SK-N-SH (cell line): ENCODE measurements around the gene SH3D19. TPM values are rescaled to one million over a fixed set of nuclear protein-coding genes. Genes with fewer than 3 reads are reported as not detected.

Source experiments
- CTCF ChIA-PET: fragments of 300-600, 350-600 bp; formaldehyde crosslinking; extraction: SDS; loops from one replicate; lab custom pipeline; 2021; lab: Yijun Ruan, JAX
- POLR2A ChIA-PET: fragments of 350-600 bp; sonication (Branson Sonifier 250); formaldehyde crosslinking; extraction: SDS; loops from one replicate; lab custom pipeline; 2020; ENCODE audit warnings: antibody characterized with exemption, inconsistent platforms; lab: Yijun Ruan, JAX
- DNase-seq: peaks from one replicate; pipeline ENCODE4 v3.0.0; 2012
- H2AFZ ChIP-seq: fragments of 200-600 bp; sonication (generic); 2 replicates; pipeline ENCODE4 v1.8.1; 2016; ENCODE audit warnings: antibody characterized with exemption, mild to moderate bottlenecking, low read depth
- H3F3A ChIP-seq: fragments of 200-600 bp; sonication (generic); replicated peaks from 2 replicates; pipeline ENCODE3; 2016; ENCODE audit warnings: antibody characterized with exemption, mild to moderate bottlenecking; ENCODE audit not compliant: insufficient read depth
- H3K27ac ChIP-seq, 2 experiments: fragments of 200-500 bp in 1 of 2; fragments of 200-600 bp in 1 of 2; sonication (Bioruptor generic) in 1 of 2; sonication (generic), shearing (Covaris generic) in 1 of 2; 2 replicates each; pipeline versions ENCODE4 v1.5.1 to v1.6.1; 2014 to 2016; ENCODE audit warnings: low read depth in 2 of 2, inconsistent platforms in 1 of 2, low read length in 1 of 2, mild to moderate bottlenecking in 1 of 2, mixed read lengths in 1 of 2
- H3K27me3 ChIP-seq: fragments of 200-600 bp; sonication (generic), shearing (Covaris generic); 2 replicates; pipeline ENCODE4 v1.6.1; 2016; ENCODE audit warnings: mixed run types; ENCODE audit not compliant: insufficient read depth
- H3K36me3 ChIP-seq, 2 experiments: fragments of 200-500 bp in 1 of 2; fragments of 200-600 bp in 1 of 2; sonication (Bioruptor generic) in 1 of 2; sonication (generic) in 1 of 2; replicated peaks in 1 of 2; 2 replicates each; pipeline versions ENCODE3 to v1.5.1; 2014 to 2016; ENCODE audit warnings: low read length in 1 of 2, mild to moderate bottlenecking in 1 of 2; ENCODE audit not compliant: insufficient read depth in 2 of 2, control insufficient read depth in 1 of 2
- H3K4me1 ChIP-seq, 2 experiments: fragments of 200-500 bp in 1 of 2; fragments of 200-600 bp in 1 of 2; sonication (Bioruptor generic) in 1 of 2; sonication (generic), shearing (Covaris generic) in 1 of 2; 2 replicates each; pipeline versions ENCODE4 v1.5.1 to v1.6.1; 2014 to 2016; ENCODE audit warnings: low read depth in 1 of 2, low read length in 1 of 2, mixed run types in 1 of 2; ENCODE audit not compliant: insufficient read depth in 2 of 2, control insufficient read depth in 1 of 2
- H3K4me2 ChIP-seq: fragments of 200-600 bp; sonication (generic), shearing (Covaris generic); 2 replicates; pipeline ENCODE4 v1.6.1; 2017; ENCODE audit warnings: mixed run types
- H3K4me3 ChIP-seq, 2 experiments: fragments of 200-500 bp in 1 of 2; fragments of 200-600 bp in 1 of 2; sonication (Bioruptor generic) in 1 of 2; sonication (generic), shearing (Covaris generic) in 1 of 2; 2 replicates each; pipeline versions ENCODE4 v1.5.1 to v1.8.1; 2014 to 2016; ENCODE audit warnings: low read depth in 2 of 2, inconsistent platforms in 1 of 2, low read length in 1 of 2, mild to moderate bottlenecking in 1 of 2, mixed read lengths in 1 of 2, moderate library complexity in 1 of 2
- H3K79me2 ChIP-seq: fragments of 200-600 bp; sonication (generic); 2 replicates; pipeline ENCODE4 v1.8.1; 2017; ENCODE audit warnings: mild to moderate bottlenecking; ENCODE audit not compliant: insufficient read depth
- H3K9ac ChIP-seq: fragments of 200-600 bp; sonication (generic); 2 replicates; pipeline ENCODE4 v1.6.1; 2017; ENCODE audit warnings: mixed run types
- H3K9me2 ChIP-seq: fragments of 200-600 bp; sonication (generic); 2 replicates; pipeline ENCODE4 v1.6.1; 2017; ENCODE audit warnings: mixed run types
- H3K9me3 ChIP-seq: fragments of 200-600 bp; sonication (generic); 2 replicates; pipeline ENCODE4 v1.6.1; 2017; ENCODE audit warnings: mixed run types, mild to moderate bottlenecking, moderate library complexity
- H4K20me1 ChIP-seq: fragments of 200-600 bp; sonication (generic); 2 replicates; pipeline ENCODE4 v1.6.1; 2017; ENCODE audit warnings: mild to moderate bottlenecking, mixed run types; ENCODE audit not compliant: insufficient read depth
- CTCF ChIP-seq: fragments of 200-600 bp; sonication (generic); IDR thresholded peaks from 2 replicates; pipeline ENCODE4 v1.6.1; 2017; ENCODE audit warnings: antibody characterized with exemption, mild to moderate bottlenecking, moderate library complexity
- EP300 ChIP-seq, 2 experiments: IDR thresholded peaks; 2 replicates each; pipeline versions ENCODE4 v1.4.0 to v1.6.1; 2012; ENCODE audit warnings: borderline replicate concordance in 1 of 2, low read depth in 1 of 2, low read length in 1 of 2
- FOSL2 ChIP-seq: IDR thresholded peaks from 2 replicates; pipeline ENCODE4 v1.4.0; 2012; ENCODE audit warnings: low read depth, mild to moderate bottlenecking, moderate library complexity, borderline replicate concordance
- FOXJ3 ChIP-seq: sonication (generic); formaldehyde crosslinking; IDR thresholded peaks from 2 replicates; pipeline ENCODE4 v1.5.1; 2020; ENCODE audit warnings: mild to moderate bottlenecking, missing genetic modification reagents
- GABPA ChIP-seq: IDR thresholded peaks from 2 replicates; pipeline ENCODE4 v1.4.0; 2012; ENCODE audit warnings: low read depth, mild to moderate bottlenecking
- MAX ChIP-seq: IDR thresholded peaks from 2 replicates; pipeline ENCODE4 v1.4.0; 2012; ENCODE audit warnings: low read depth
- MEF2A ChIP-seq: IDR thresholded peaks from 2 replicates; pipeline ENCODE4 v1.4.0; 2012; ENCODE audit warnings: low read depth, borderline replicate concordance
- PBX3 ChIP-seq: IDR thresholded peaks from 2 replicates; pipeline ENCODE4; 2012
- POLR2AphosphoS5 ChIP-seq: IDR thresholded peaks from 2 replicates; pipeline ENCODE4 v1.6.1; 2012; ENCODE audit warnings: low read depth, low read length
- RAD21 ChIP-seq: IDR thresholded peaks from 2 replicates; pipeline ENCODE4 v1.6.1; 2012; ENCODE audit warnings: mild to moderate bottlenecking, low read length
- REST ChIP-seq: IDR thresholded peaks from 2 replicates; pipeline ENCODE4 v1.6.1; 2012; ENCODE audit warnings: mild to moderate bottlenecking, low read depth, low read length, moderate library complexity
- RFX5 ChIP-seq: IDR thresholded peaks from 2 replicates; pipeline ENCODE4 v1.6.1; 2012; ENCODE audit warnings: mild to moderate bottlenecking, improper control_type of control experiment, low read length
- TAF1 ChIP-seq: IDR thresholded peaks from 2 replicates; pipeline ENCODE4 v1.6.1; 2012; ENCODE audit warnings: low read depth, mild to moderate bottlenecking, low read length, moderate library complexity, borderline replicate concordance
- TCF12 ChIP-seq: IDR thresholded peaks from 2 replicates; pipeline ENCODE4 v1.4.0; 2012
- TEAD4 ChIP-seq: IDR thresholded peaks from 2 replicates; pipeline ENCODE4 v1.4.0; 2012; ENCODE audit warnings: mild to moderate bottlenecking, borderline replicate concordance; ENCODE audit not compliant: insufficient read depth
- USF1 ChIP-seq: IDR thresholded peaks from 2 replicates; pipeline ENCODE4 v1.4.0; 2012; ENCODE audit warnings: low read depth, borderline replicate concordance
- USF2 ChIP-seq: fragments of 150-350 bp; IDR thresholded peaks from 2 replicates; pipeline ENCODE4 v1.6.1; 2017; ENCODE audit warnings: antibody characterized with exemption, low read length, low read depth, borderline replicate concordance
- YY1 ChIP-seq: IDR thresholded peaks from 2 replicates; pipeline ENCODE4 v1.4.0; 2012; ENCODE audit warnings: low read depth, mild to moderate bottlenecking
- ZBTB33 ChIP-seq: IDR thresholded peaks from 2 replicates; pipeline ENCODE4 v1.4.0; 2012; ENCODE audit warnings: low read depth, borderline replicate concordance
- WGBS: methylation state at CpG from one replicate; pipeline ENCODE4 v1.1.6; 2017; ENCODE audit warnings: low lambda C conversion rate; 5-methylcytosine and 5-hydroxymethylcytosine counted together
- polyA plus RNA-seq, 3 experiments: library from polyadenylated mRNA; depleted of rRNA; stranded (reverse); fragments of >200 nt; gene quantifications; 2 replicates each; pipeline ENCODE4 v1.2.3, GENCODE V29; 2012

Gene SH3D19
- polyA plus RNA-seq, 1 of the 3 experiments (the other 2 are of a cell fraction) = 7.1 TPM

GRCh38 chr4:151195801-151196200 is 129.6 kb downstream of the SH3D19 start:
- H3K9me3 ChIP-seq = no peaks in the 10 kb centered on the region
- no peaks in the 10 kb centered on the region for H4K20me1 ChIP-seq
- peaks cover 0 to 5% of the 10 kb centered on the region in 2 experiments; a peak in 2 of 4 replicates for H3K4me1 ChIP-seq
- H3K9me2 ChIP-seq = no peaks in the 10 kb centered on the region
- peaks cover 13% of the 10 kb centered on the region for H3F3A ChIP-seq
- H3K4me3 ChIP-seq = no peak overlapping the region
- TF ChIP-seq REST = no peak
- no peak for TF ChIP-seq RAD21
- no peak for TF ChIP-seq FOXJ3 (CRISPR knock-in tag)
- no peak for TF ChIP-seq MEF2A
- no peak for TF ChIP-seq TAF1
- TF ChIP-seq PBX3 = no peak
- no peak for TF ChIP-seq CTCF
- no peak for TF ChIP-seq YY1
- no peak for TF ChIP-seq TCF12
- TF ChIP-seq TEAD4 = no peak
- no peak for TF ChIP-seq POLR2AphosphoS5
- TF ChIP-seq USF2 = no peak
- TF ChIP-seq USF1 = no peak
- TF ChIP-seq MAX = no peak
- TF ChIP-seq GABPA = no peak
- TF ChIP-seq ZBTB33 = no peak
- TF ChIP-seq EP300 (IDR thresholded peaks at IDR 0.05; ENCODE audit: borderline replicate concordance in 1 of 2, low read depth in 1 of 2, low read length in 1 of 2) = no peak
- TF ChIP-seq FOSL2 = no peak
- TF ChIP-seq RFX5 = no peak
- H3K36me3 ChIP-seq = peaks cover 0 to 4% of the 10 kb centered on the region in 2 experiments
- peak overlapping the region in 1 of 2 experiments; percentile 84; a peak in 2 of 4 replicates for H3K27ac ChIP-seq
- DNase-seq = no peak
- no peaks in the 10 kb centered on the region for H3K27me3 ChIP-seq
- 8% methylated on average over 5 of the region's 5 CpGs for WGBS
- peak overlapping the region; percentile 79; the same call in 1 of the 2 replicates for H2AFZ ChIP-seq
- POLR2A ChIA-PET = no interaction called here
- H3K79me2 ChIP-seq = peaks cover 40% of the 10 kb centered on the region
- peak overlapping the region; percentile 62 for H3K4me2 ChIP-seq
- H3K9ac ChIP-seq = peak overlapping the region; percentile 50; the same call in 1 of the 2 replicates
- CTCF ChIA-PET = no interaction called here
